Measurements from ENCODE around the gene SLCO1B1. TPM values are rescaled to one million over a fixed set of nuclear protein-coding genes. Genes with fewer than 3 reads are reported as not detected.

Gene SLCO1B1
- total and polyA plus RNA-seq, 2 of the 8 experiments (the other 6 are each of a cell fraction or from before 2014, with no cell fraction given): 0.13 TPM; not detected in 1

DNA sequence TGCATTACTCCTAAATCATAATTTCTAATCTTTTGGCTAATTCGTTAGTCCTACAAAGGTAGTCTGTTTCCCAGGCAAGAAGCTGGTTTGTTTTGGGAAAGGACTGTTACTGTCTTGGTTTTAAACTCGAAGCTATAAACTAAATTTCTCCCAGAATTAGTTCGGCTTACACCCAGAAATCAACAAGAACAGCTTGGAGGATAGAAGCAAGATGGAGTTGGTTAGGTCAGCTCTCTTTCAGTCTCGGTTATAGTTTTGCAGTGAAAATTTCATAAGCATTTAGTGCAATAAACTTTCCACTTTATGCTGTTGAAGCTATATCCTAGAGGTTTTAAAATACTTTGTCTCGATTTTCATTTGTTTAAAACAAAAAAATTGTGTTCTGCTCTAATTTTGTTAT, 103.4 kb downstream of the SLCO1B1 start (continued):
- TF ChIP-seq CREB1 (IDR thresholded peaks at IDR 0.05): no peak
- no peak for TF ChIP-seq EZH2 (IDR thresholded peaks at IDR 0.05; ENCODE audit: low read depth, low read length, severe bottlenecking)
- TF ChIP-seq SIN3A (conservative IDR thresholded peaks at IDR 0.05 in 1 of 2, IDR thresholded peaks at IDR 0.05 in 1 of 2; ENCODE audit: low read depth in 1 of 2, low read length in 2 of 2): no peak
- TF ChIP-seq SRF (IDR thresholded peaks at IDR 0.05; ENCODE audit: low read depth, low read length): no peak
- TF ChIP-seq CBX5 (IDR thresholded peaks at IDR 0.05; ENCODE audit: low read depth, low read length): no peak
- TF ChIP-seq NANOG (IDR thresholded peaks at IDR 0.05; ENCODE audit: insufficient read depth, low read depth, low read length, poor library complexity, severe bottlenecking): no peak

Data from H1 (cell line).